ACC112 (cell line): ENCODE data around the gene ZNF777.

Experiments
- H2AFZ ChIP-seq: fragments of 200-600 bp; sonication (generic); one replicate; pipeline ENCODE4 v1.6.0; 2017; ENCODE audit warnings: antibody characterized with exemption, low read length; ENCODE audit not compliant: unreplicated experiment
- H3K27ac ChIP-seq: fragments of 200-600 bp; sonication (generic); 2 replicates; pipeline ENCODE4 v1.5.1; 2014; ENCODE audit warnings: low read depth, mild to moderate bottlenecking, antibody characterized with exemption, low read length, moderate library complexity
- H3K27me3 ChIP-seq: fragments of 200-600 bp; sonication (generic); 2 replicates; pipeline ENCODE4 v1.6.1; 2014; ENCODE audit warnings: mild to moderate bottlenecking, antibody characterized with exemption, low read length, moderate library complexity, mixed read lengths; ENCODE audit not compliant: insufficient read depth
- H3K36me3 ChIP-seq: fragments of 200-600 bp; sonication (generic); 2 replicates; pipeline ENCODE4 v1.6.1; 2016; ENCODE audit warnings: mild to moderate bottlenecking, antibody characterized with exemption, low read length, moderate library complexity, mixed read lengths; ENCODE audit not compliant: insufficient read depth
- H3K4me1 ChIP-seq: fragments of 200-600 bp; sonication (generic); one replicate; pipeline ENCODE4 v1.6.1; 2016; ENCODE audit warnings: low read length, mixed read lengths; ENCODE audit not compliant: insufficient read depth, unreplicated experiment, control insufficient read depth
- H3K4me3 ChIP-seq: fragments of 200-600 bp; sonication (generic); 2 replicates; pipeline ENCODE4 v1.5.1; 2014; ENCODE audit warnings: mild to moderate bottlenecking, low read depth, low read length
- H3K79me2 ChIP-seq: fragments of 200-600 bp; sonication (generic); one replicate; pipeline ENCODE4 v1.6.0; 2016; ENCODE audit warnings: low read length; ENCODE audit not compliant: control insufficient read depth, unreplicated experiment, insufficient read depth

Gene ZNF777

DNA sequence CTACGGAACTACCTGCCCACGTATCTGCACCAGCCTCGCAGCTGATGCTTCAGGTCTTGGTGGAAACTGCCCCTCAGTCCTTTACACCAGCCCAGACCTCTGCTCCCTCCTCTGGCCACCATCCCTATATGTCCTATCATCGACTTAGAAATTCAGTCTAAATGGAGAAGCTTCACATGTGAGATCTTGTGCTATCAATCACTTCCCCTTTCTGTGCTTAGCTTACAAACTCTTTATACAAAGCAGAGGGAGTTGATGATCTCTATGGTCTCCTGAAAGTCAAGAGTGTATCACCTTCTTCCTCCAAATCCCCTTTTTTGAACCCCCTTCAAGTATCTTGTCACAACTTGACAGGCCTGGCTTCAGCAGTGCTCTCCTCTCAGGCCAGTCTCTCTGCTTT lies 30.7 kb downstream of the ZNF777 start:
- H3K27ac ChIP-seq: no peak overlapping the region
- H3K27me3 ChIP-seq: no peaks in the 10 kb centered on the region
- peaks cover 7% of the 10 kb centered on the region; the same call in 1 of the 2 replicates for H3K36me3 ChIP-seq
- no peaks in the 10 kb centered on the region for H3K4me1 ChIP-seq
- no peaks in the 10 kb centered on the region for H3K79me2 ChIP-seq
- H2AFZ ChIP-seq: no peak overlapping the region
- H3K4me3 ChIP-seq: no peak overlapping the region

DNA sequence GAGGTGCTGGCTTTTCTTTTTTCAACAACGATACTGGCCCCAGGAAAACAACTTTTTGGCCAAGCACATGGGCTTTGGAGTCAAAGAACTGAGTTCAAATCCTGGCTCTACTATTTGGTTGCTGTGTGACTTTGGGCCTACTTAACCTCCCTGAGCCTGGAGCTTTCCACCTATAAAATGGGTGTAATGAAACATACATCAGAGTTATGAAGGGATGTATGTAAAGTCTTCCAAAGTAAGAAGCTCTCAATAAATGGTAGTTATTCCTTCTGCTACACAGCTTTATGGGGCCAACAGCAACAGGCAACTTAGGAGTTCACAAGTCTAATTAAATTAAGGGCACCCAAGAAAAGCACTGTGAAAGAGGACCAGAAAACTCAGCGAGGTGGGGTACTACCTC lies 33.0 kb downstream of the ZNF777 start:
- peaks cover 2% of the 10 kb centered on the region; the same call in 1 of the 2 replicates for H3K36me3 ChIP-seq
- H3K4me1 ChIP-seq: no peaks in the 10 kb centered on the region
- H2AFZ ChIP-seq: no peak overlapping the region
- peaks cover 12% of the 10 kb centered on the region; the same call in 1 of the 2 replicates for H3K27me3 ChIP-seq
- no peaks in the 10 kb centered on the region for H3K79me2 ChIP-seq
- H3K27ac ChIP-seq: no peak overlapping the region
- no peak overlapping the region for H3K4me3 ChIP-seq

DNA sequence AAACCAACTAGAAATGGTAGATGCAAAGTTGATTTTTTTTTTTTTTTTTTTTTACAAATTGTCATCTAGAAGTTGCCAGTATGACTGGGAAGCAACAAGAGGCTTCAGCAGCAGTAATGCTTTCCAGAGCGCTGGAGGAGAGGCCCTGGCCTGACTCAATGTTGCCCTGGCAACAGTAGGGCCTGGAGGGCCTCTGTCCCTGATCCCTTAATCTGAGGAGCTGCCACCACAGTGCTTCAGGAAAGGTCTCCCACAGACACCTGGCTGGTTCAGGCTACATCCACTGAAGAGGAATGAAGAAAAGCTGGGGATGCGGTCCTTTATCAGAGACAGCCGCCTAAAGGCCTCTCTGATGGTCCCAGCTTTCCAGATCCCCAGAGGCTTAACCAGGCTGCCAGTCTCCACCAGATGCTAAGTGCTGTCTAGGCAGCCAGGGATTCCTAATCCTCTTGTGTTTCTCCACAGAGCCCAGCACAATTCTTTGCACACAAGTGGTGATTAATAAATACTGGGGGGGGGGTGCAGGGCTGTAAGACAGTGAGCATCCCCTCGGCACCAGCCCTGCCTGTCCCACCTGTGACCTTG lies 33.7 kb downstream of the ZNF777 start:
- H3K4me1 ChIP-seq: no peaks in the 10 kb centered on the region
- H2AFZ ChIP-seq: no peak overlapping the region
- H3K27me3 ChIP-seq: peaks cover 15% of the 10 kb centered on the region; the same call in 1 of the 2 replicates
- H3K27ac ChIP-seq: no peak overlapping the region
- no peaks in the 10 kb centered on the region for H3K79me2 ChIP-seq
- H3K36me3 ChIP-seq: no peaks in the 10 kb centered on the region
- H3K4me3 ChIP-seq: no peak overlapping the region

DNA sequence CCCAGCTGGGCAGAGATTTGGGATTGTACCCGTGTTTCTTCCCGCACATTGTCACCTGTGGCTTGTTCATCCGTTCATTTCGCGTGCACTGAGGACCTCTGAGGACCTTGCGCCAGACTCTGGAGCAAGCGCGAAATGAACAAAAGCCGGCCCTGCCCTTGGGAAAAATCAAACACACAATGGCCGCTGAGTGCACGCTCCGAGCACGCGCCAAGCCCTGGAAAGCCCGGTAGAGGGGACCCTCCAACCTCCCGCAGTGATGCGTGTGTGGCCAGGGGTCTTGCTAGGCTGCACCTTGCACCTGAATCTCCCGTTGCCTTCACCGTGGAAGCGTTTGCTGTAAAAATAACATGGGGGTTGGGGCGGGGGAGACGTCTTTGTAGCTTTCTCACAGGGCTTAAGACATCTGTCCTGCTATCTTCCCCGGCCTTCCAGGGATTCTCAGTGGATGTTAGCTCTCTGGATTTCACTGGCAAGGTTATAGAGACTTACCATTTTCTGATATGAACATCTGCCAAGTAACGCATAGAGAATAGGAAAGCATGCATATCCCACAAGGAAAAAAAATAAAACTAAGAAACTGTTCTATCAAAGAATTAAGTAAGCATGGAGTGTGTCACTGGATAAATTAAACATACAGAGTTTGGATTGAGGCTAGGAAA lies 37.3 kb downstream of the ZNF777 start:
- H3K27me3 ChIP-seq: peaks cover 15% of the 10 kb centered on the region; the same call in 1 of the 2 replicates
- H2AFZ ChIP-seq: no peak overlapping the region
- H3K4me3 ChIP-seq: no peak overlapping the region
- H3K79me2 ChIP-seq: no peaks in the 10 kb centered on the region
- H3K4me1 ChIP-seq: no peaks in the 10 kb centered on the region
- H3K36me3 ChIP-seq: no peaks in the 10 kb centered on the region
- H3K27ac ChIP-seq: no peak overlapping the region

DNA sequence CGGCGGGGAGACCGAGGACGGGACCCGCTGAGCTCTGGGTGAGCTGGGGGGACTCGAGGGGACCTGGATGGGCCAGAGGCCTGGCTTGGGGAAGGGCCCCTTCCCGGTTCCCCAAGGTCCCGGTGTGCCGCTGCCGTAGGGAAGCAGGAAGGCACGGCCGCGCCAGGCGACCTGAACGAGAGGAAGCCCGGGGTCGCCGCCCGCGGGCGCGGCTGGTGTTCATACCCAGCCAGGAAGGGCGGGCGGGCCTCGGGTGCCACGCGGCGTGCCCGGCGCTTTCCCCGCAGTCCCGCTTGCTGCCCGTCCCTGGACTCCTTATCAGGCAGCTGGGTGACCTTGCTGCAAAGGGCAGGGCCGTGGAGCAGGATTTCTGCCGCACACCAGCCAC lies 38.0 kb downstream of the ZNF777 start:
- Histone ChIP-seq H3K4me3 (peak overlapping the region; percentile 26), H3K4me1 (no peaks in the 10 kb centered on the region), H2AFZ (no peak overlapping the region), H3K27me3 (peaks cover 15% of the 10 kb centered on the region; the same call in 1 of the 2 replicates), H3K36me3 (no peaks in the 10 kb centered on the region), H3K79me2 (no peaks in the 10 kb centered on the region), H3K27ac (no peak overlapping the region)

DNA sequence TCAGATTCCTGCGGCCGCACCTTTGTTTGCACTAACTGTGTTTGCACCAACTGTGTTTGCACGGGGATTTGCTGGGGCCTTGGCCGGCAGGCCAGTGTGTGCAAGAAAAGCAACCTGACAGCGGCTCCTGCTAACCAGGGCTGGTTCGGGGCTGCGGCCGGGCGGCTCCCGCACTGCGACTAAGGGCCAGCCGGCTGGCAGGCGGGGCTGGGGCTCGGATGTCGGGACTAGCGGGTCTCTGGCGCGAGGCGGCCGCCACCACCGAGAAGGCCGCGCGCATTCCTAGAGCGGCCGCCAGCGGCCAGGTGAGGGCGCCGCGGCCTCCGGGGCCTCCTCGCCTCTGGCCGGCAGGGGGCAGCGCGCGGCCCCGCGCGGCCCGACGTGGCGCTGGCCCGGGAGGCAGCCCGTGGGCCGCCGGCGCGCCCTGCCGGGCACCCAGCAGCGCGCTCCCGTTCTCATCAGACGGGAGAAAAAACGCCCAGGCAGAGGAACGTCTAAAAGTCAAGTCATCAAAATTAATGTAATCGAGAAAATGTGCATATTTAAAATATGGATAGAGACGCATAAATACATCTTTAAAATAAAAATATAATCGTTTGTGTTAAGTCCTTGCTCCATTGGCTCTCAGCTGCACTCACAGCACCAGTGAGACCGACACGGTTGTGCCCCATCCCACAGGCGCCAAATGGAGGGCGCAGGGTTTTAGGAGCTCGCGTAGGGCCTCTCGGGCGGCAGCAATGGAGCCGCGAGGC lies 38.5 kb downstream of the ZNF777 start:
- Histone ChIP-seq H3K36me3 (no peaks in the 10 kb centered on the region), H3K4me1 (no peaks in the 10 kb centered on the region), H3K27me3 (peaks cover 15% of the 10 kb centered on the region; the same call in 1 of the 2 replicates), H3K27ac (no peak overlapping the region), H3K4me3 (peak overlapping the region; percentile 67), H2AFZ (peak overlapping the region; percentile 74), H3K79me2 (no peaks in the 10 kb centered on the region)

DNA sequence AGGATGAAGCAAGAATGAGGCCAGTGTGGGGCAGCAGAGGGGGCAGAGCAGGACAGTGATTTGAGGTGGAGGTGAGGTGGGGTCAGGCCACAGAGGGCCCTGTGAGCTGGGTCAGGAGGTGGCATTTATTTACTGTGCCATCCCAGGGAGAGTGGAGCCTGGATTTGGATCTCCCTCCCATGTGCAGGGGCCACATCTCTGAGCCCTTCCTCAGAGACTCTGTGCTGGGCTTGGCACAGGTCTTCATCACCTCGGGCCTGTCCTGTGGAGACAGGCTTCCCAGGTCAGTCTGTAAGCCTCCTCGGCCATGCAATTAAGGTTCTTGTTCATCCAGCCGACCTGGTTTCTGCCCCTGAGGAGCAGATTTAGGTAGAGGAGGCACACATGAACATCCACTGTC lies 40.9 kb downstream of the ZNF777 start:
- H3K79me2 ChIP-seq: no peaks in the 10 kb centered on the region
- H3K4me3 ChIP-seq: no peak overlapping the region
- no peak overlapping the region for H3K27ac ChIP-seq
- H2AFZ ChIP-seq: no peak overlapping the region
- no peaks in the 10 kb centered on the region for H3K36me3 ChIP-seq
- H3K27me3 ChIP-seq: peaks cover 15% of the 10 kb centered on the region; the same call in 1 of the 2 replicates
- no peaks in the 10 kb centered on the region for H3K4me1 ChIP-seq

DNA sequence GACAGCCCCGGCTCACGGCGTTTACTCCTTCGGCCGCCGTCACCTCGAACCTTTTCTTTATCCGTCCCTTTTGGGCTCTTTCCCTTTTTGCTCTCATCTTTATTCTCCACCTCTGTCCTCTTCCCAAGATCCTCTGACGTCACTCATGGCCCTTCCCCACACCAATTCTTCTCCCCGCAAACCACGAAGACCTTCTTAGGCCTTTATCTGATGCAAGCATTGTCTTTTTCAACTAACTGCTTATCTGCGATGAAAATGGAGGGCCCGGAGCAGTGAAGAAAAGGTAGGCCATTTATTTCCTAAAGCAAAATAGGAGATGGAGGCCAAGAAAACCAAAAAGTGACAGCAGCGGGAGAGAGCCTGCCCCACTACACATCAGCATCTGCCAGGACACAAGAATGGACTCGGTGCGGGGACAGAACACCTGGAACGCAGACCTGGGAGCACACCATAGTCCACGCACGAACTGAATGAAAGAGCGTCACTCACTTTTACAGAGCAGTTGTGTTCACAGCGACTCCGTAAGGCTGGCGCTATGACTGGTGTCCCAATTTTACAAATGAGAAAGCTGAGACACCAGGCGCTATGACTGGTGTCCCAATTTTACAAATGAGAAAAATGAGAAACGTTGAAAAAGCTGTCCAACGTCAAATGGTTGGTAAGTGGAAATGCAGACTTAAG lies 45.3 kb downstream of the ZNF777 start:
- Histone ChIP-seq H3K27ac (no peak overlapping the region), H3K79me2 (no peaks in the 10 kb centered on the region), H3K4me1 (no peaks in the 10 kb centered on the region), H3K36me3 (no peaks in the 10 kb centered on the region), H2AFZ (no peak overlapping the region), H3K4me3 (peak overlapping the region; percentile 69), H3K27me3 (peaks cover 5% of the 10 kb centered on the region; the same call in 1 of the 2 replicates)

DNA sequence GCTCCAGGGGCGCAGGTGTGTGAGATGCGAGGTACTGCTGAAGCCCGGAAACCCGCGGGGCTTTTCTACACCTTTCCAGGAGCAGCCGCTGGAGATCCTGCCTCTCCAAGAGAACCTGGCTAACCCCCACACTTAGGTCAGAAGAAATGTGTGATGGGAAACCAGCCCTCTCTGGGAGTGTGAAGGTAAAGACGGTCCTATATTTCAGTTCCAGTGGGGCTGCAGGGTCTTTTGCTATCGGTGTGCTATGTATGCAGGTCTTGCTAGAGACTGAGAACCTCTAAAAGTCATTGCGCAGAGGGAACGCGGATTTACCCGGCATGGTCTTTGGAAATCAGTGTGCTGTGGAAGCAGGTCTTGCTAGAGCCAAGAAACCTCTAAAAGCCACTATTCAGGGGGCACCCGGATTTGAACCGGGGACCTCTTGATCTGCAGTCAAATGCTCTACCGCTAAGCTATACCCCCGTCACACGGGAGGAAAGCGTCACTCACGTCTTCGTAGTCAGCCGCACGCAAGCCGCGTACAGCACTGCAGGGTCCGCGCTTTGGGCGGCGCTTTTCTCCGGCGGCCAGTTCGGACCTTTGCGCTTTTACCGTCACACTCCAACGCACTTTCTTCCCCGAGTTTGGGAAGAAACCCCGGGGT lies 46.0 kb downstream of the ZNF777 start:
- H3K4me1 ChIP-seq: no peaks in the 10 kb centered on the region
- H3K79me2 ChIP-seq: no peaks in the 10 kb centered on the region
- peak overlapping the region; percentile 49 for H2AFZ ChIP-seq
- H3K27ac ChIP-seq: no peak overlapping the region
- peaks cover 5% of the 10 kb centered on the region; the same call in 1 of the 2 replicates for H3K27me3 ChIP-seq
- peak overlapping the region; percentile 69 for H3K4me3 ChIP-seq
- H3K36me3 ChIP-seq: no peaks in the 10 kb centered on the region

DNA sequence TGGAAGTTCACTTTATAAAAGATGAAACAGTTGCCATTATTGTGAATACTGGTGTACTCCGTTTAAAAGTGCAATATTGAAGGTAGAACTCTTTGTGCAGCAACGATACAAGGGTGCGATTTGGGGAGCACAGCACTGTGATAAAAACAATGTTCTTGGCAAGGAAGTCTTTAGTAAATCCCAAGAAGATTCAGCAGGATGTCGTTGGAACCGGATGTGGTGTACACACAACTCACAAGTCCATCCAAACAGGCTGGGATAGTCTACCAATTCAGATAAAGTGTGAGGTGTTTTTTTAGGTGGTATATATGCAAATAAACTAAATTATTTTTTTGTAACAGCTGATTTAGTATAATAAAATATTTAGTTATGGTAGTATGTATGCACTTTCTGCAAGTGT lies 46.7 kb downstream of the ZNF777 start:
- no peaks in the 10 kb centered on the region for H3K36me3 ChIP-seq
- no peaks in the 10 kb centered on the region for H3K4me1 ChIP-seq
- H2AFZ ChIP-seq: no peak overlapping the region
- H3K27ac ChIP-seq: no peak overlapping the region
- H3K27me3 ChIP-seq: peaks cover 5% of the 10 kb centered on the region; the same call in 1 of the 2 replicates
- H3K4me3 ChIP-seq: no peak overlapping the region
- no peaks in the 10 kb centered on the region for H3K79me2 ChIP-seq
